Endometrial microvascular endothelial cells (primary cell): ENCODE data around the gene MAPK11. TPM values are rescaled to one million over a fixed set of nuclear protein-coding genes. Genes with fewer than 3 reads are reported as not detected.

Source experiments
- in situ Hi-C: cut with HindIII; loops from 2 replicates; pipeline ENCODE4 v1.10.0; 2017; ENCODE audit warnings: low sequenced_read_pairs, low pct_unique_long_range_greater_than_20kb; ENCODE audit errors: inconsistent ontology term
- total RNA-seq: library from RNA; depleted of rRNA; stranded (reverse); fragments of >200 nt; gene quantifications from one replicate; pipeline ENCODE4 v1.2.3, GENCODE V29; 2015; ENCODE audit errors: inconsistent ontology term

The MAPK11 gene
- total RNA-seq, result 26.9 TPM

DNA sequence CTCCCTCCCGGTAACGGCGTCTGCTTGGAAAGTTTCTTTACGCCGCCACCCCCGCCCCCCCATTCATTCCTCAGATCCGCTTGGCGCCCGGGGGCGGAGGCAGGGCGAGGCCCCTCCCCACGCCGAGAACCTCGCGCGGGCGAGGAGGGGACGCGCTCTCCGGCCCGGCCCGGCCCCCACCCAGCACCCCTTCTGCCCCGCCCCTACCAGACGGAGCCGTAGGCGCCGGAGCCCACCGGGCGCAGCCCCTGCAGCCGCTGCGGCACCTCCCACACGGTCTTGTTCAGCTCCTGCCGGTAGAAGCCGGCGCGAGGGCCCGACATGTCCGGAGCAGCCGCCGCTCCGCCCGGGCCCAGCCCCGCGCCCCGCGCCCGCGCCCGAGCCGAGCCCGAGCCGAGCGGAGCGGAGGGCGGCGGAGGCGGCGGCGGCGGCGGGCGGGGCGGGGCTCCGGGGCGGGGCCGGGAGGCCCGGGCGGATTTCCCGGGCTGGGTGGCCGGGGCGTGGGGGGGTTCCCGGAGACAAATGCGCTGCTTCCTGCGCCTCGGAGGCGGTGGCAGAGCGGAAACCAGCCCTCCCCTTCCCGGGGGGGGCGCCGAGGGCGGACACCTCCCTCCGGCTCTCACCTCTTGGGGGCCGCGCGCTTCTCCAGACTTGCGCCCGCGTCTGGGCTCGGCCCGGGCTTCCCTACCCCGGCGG lies at the start of gene MAPK11:
Gene MAPK11 (minus strand): TSS at position 411 of the 696 bp plus-strand sequence. CDS start 88 bp downstream, at position 323.
- in situ Hi-C loops, result no loop called here

DNA sequence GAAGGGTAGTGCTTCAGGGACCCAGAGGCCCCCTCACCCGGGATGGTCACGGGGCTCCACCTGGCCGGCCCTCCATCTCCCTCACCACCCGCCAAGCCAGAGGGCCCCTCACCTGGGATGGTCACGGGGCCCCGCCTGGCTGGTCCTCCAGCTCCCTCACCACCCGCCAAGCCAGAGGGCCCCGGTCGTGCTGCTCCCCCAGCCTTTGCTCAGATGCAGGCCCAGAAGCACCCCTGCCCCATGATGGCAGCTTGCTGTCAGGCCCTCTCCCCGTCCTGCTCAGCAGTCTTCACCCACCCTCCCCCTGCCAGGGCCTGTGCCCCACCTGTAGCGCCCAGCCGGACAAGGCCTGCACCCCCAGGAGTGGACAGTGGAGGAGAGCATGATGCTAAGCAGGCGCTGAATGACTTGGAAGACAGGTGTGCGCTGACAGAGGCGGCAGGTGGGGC lies 49.3 kb upstream of the MAPK11 start:
- in situ Hi-C loops, result no loop called here

DNA sequence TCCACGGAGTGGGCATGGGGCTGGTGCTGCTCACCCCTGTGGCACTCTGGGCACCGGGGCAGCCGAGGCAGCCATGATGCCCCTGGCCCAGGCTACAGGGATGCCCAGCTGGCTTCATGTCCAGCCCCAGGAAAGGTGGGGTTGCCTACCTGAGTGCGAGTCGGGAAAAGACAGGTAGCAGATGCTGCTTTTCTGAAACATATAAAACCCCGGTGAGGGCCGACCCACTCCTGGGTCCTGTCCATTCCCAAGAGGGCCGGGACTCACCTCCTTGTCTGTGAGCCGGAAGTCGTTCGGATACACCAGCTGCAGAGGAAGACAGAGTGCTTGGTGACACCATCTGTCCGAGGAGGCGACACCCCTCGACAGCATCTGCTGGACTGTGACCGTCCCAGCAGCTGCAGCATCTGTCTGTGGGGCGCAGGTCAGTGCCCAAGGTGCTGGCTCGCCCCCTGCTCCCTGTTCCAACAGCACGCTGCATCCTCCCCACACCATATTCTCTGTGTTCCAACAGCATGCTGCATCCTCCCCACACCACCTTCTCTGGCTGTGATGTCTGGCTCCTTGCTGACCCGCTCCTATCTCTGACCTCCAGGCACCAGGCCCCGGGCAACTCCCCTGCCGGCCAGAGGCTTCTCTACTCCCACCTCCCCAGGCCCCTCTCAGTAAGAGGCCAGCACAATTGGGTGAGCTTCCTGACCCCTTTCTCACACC lies 48.7 kb upstream of the MAPK11 start:
- in situ Hi-C loops, result no loop called here

DNA sequence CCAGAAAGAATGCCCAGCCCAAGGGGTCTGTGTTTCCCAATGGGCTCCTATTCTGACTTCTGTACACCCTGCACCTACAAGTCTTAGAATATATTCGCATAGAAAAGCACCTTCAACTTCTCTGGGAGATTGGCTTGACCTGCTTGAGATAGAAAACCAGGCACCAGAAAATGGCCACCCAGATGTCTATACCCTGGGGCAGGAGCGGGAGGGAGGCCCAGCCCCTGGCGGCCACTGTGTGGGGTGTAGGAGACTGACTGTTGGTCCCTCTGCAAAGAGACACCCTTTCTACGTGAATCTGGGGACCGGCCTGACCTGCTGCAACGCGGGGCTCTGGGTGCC lies 48.1 kb upstream of the MAPK11 start:
- in situ Hi-C loops, result no loop called here

DNA sequence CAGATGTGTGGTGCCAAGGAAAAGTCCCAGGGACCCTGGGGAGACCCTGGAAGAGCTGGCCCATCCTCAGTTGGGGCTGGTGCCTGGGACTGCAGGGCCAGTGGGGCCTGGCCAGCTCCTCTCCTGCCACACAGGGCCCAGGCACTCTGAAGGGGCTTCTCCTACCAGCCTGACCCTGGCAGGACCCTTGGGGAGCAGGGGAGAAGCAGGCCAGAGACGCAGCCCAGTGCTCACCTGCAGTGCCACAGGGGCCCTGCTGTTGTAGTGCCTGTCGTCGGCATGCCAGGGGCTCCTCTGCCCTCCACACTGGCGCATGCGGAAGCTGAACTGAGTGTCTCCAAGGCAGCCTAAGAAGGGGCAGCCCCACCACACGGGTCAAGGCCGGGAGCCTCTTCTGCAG lies 47.5 kb upstream of the MAPK11 start:
- in situ Hi-C loops, result no loop called here

GRCh38 chr22:50317178-50317577 lies 47.0 kb upstream of the MAPK11 start:
- in situ Hi-C loops, result no loop called here

DNA sequence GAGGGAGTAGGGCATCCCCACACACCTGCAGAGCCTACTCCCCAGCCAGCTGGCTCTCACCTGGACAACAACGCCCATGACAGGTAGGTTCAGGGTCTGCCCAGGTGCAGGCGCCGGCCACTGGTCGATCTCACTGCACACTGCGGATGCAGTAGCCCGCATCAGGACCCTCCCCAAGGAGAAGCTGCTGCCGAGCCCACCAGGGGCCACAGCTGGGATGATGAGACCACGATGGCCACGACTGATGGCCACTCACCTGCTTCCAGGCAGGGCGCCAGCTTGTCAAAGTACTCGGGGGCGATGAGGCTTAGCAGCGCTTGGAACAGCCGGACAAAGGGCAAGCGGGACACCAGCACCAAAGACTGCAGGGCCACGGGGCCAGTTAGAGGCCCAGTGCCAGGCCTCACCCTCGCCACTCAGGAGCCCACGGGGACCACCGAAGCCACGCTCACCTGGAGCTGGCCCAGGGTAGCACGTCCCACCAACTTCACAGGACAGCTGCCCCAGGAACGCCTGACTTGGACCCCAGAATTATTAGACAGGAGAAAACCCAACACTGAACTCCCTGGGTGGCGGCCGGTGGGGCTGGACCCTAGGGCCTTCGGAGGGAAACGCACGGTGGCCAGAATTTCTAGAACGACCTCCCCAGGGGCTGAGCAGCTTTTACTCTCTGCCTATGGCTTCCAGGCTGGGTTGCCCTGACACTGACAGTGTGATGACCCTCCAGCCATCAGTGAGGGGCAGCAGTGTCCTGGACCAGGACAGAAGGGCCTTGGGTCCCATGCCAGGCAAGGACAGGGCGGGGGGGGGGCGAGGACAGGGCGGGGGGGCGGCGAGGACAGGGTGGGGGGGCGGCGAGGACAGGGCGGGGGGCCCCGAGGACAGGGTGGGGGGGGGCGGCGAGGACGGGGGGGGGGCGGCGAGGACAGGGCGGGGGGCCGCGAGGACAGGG lies 46.2 kb upstream of the MAPK11 start:
- in situ Hi-C loops, result no loop called here

DNA sequence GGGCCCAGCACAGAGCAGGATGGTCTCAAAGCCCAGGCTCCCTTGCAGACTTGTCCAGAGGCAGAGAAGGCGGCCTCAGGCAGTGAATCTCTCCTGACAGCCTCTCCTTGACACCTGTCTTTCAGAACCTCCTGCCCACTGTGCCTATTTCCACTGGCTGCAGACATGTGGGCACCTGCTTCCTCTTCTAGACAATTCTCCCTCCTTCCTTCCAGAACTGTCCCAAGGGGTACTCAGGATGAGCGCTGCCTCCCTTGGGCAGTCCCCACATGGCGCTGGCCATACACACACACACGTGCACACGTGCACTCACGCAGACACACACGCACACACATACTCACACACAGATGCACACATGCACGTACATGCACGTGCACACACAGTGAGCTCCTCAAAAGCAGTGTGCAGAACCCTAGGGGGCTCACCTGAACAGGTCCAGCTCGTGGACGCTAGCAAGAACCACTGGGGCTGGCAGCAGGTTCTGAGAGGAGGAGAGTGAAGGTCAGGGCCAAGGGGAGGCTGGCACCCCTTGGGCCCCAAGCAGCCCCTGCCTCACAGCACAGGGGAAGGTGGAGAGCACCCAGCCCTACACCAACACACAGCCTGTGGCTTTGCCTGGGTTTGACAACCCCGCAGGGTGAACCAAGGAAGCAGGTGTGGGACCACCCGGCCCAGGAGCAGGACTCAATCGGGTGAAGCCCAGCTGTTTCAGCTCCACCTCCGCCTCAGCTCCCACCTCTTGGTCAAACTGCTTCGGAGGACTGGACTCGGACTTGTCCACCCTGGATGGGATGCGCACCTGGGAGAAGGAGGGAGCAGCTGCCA lies 45.3 kb upstream of the MAPK11 start:
- in situ Hi-C loops, result no loop called here

- in situ Hi-C loops, result no loop called here
These were observed 44.5 kb upstream of the MAPK11 start for GRCh38 chr22:50314455-50315288.

GRCh38 chr22:50314081-50314454 lies 43.9 kb upstream of the MAPK11 start:
- in situ Hi-C loops, result no loop called here

GRCh38 chr22:50313600-50313999 lies 43.4 kb upstream of the MAPK11 start:
- in situ Hi-C loops, result no loop called here

DNA sequence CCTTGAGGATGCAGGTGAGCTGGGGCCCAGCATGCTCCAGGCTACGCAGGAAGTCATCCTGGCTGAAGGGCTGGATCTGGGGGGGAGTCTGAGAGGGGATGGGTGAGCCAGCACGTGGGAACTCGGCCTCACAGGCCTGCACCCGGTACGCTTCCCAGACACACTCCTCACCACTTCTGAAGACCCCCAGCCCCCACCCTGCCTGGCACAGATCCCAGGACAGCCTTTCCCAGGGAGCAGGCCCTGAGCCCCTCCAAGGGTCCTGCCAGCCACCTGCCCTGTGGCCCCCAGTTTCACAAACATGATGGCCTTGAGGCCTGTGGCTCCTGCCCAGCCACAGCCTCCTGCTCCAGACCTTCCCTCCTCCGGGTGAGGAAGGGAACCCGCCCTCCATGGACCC lies 42.8 kb upstream of the MAPK11 start:
- in situ Hi-C loops, result no loop called here

- in situ Hi-C loops, result no loop called here
These were observed 42.2 kb upstream of the MAPK11 start for GRCh38 chr22:50312371-50312770.

DNA sequence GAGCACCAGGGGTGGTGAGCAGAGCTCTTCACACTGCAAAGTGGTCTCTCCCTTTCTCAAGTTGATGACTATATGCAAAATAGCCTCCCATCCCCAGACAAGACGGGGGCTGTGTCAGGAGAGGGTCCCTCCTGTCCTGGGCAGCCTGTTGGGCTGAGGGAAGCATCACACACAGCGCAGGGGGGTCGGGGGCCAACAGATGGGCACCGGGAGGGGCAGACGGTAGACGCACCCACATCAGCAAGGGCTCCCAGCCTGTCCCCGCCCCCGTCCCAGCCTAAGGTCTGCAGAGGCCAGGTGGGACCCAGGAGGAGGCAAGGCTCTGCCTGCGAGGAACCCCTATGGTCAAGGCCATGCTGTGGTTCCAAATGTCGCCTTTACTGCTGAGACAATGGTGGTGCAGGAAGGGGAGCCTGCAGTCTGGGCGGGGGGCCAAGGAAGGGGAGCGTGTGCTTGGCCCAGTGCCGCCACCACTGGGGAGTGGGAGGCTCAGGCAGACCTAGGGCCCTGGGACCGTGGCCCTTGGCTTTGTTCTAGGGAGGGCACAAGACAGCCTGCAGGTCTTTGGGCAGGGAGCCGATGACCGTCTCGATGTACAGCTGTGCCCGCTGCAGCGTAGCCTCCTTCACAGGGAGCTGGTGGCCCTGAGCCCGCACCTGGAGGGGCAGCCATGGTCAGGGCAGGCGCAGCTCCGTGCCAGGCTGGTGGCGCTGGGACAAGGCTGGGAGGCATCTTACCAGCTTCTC lies 41.6 kb upstream of the MAPK11 start:
- in situ Hi-C loops, result no loop called here

- in situ Hi-C loops, result no loop called here
These were observed 40.8 kb upstream of the MAPK11 start for GRCh38 chr22:50310949-50311444.

GRCh38 chr22:50310031-50310722 lies 40.0 kb upstream of the MAPK11 start:
- in situ Hi-C loops, result no loop called here

GRCh38 chr22:50309601-50309991 lies 39.4 kb upstream of the MAPK11 start:
- in situ Hi-C loops, result no loop called here
